SK-N-SH (cell line): ENCODE data around the gene CTCFL.

Experiments used
- CTCF ChIP-seq: fragments of 200-600 bp; sonication (generic); IDR thresholded peaks from 2 replicates; pipeline ENCODE4 v1.6.1; 2017; ENCODE audit warnings: antibody characterized with exemption, mild to moderate bottlenecking, moderate library complexity
- NRF1 ChIP-seq: IDR thresholded peaks from 2 replicates; pipeline ENCODE4 v1.6.1; 2012; ENCODE audit warnings: low read depth, mild to moderate bottlenecking, low read length
- POLR2AphosphoS5 ChIP-seq: IDR thresholded peaks from 2 replicates; pipeline ENCODE4 v1.6.1; 2012; ENCODE audit warnings: low read depth, low read length
- RAD21 ChIP-seq: IDR thresholded peaks from 2 replicates; pipeline ENCODE4 v1.6.1; 2012; ENCODE audit warnings: mild to moderate bottlenecking, low read length
- RCOR1 ChIP-seq: fragments of 150-350 bp; IDR thresholded peaks from 2 replicates; pipeline ENCODE4 v1.6.1; 2017; ENCODE audit warnings: antibody characterized with exemption, low read length
- TAF1 ChIP-seq: IDR thresholded peaks from 2 replicates; pipeline ENCODE4 v1.6.1; 2012; ENCODE audit warnings: low read depth, mild to moderate bottlenecking, low read length, moderate library complexity, borderline replicate concordance
- YY1 ChIP-seq: IDR thresholded peaks from 2 replicates; pipeline ENCODE4 v1.4.0; 2012; ENCODE audit warnings: low read depth, mild to moderate bottlenecking

- TF ChIP-seq NRF1, result no peak
- TF ChIP-seq CTCF, result no peak
- no peak for TF ChIP-seq RCOR1
- no peak for TF ChIP-seq YY1
- TF ChIP-seq TAF1, result no peak
- TF ChIP-seq POLR2AphosphoS5, result no peak
- TF ChIP-seq RAD21, result no peak
These were observed 37.9 kb upstream of the CTCFL start for GRCh38 chr20:57562541-57563465.
